ENCODE measurements around the gene MAPK8. TPM values are rescaled to one million over a fixed set of nuclear protein-coding genes. Genes with fewer than 3 reads are reported as not detected.

The MAPK8 gene
- total and polyA plus RNA-seq, 9 of the 15 experiments (the other 6 are each of a cell fraction or from before 2014, with no cell fraction given) = 6.4 to 159 (median 71.0) TPM

GRCh38 chr10:48406204-48406603 is 99.7 kb downstream of the MAPK8 start (continued):
- TF ChIP-seq MITF (IDR thresholded peaks at IDR 0.05) (peak; percentile 62; the same call in 1 of the 2 replicates), ZBTB17 (CRISPR knock-in tag; IDR thresholded peaks at IDR 0.05) (0 out of 2 replicates have a peak, but pooled peaks have one; percentile 29), ZNF512 (tag; IDR thresholded peaks at IDR 0.05) (no peak), KLF1 (tag; IDR thresholded peaks at IDR 0.05) (0 out of 2 replicates have a peak, but pooled peaks have one; percentile 44), CTBP1 (IDR thresholded peaks at IDR 0.05; ENCODE audit: borderline replicate concordance) (peak; percentile 82; the same call in 1 of the 2 replicates), ARID1B (IDR thresholded peaks at IDR 0.05) (peak; percentile 66), CBX5 (IDR thresholded peaks at IDR 0.05; ENCODE audit: borderline replicate concordance, low read depth) (0 out of 2 replicates have a peak, but pooled peaks have one; percentile 41), PRDM10 (IDR thresholded peaks at IDR 0.05; ENCODE audit: partially characterized antibody) (peak; percentile 58), ZNF584 (CRISPR knock-in tag; IDR thresholded peaks at IDR 0.05; ENCODE audit: low read depth) (peak; percentile 58; the same call in 1 of the 2 replicates), ZBTB8A (IDR thresholded peaks at IDR 0.05; ENCODE audit: partially characterized antibody) (no peak), HCFC1 (IDR thresholded peaks at IDR 0.05; ENCODE audit: low read depth, low read length) (no peak; the same call in 1 of the 2 replicates)

All from K562 (cell line).